ENCODE data around the gene ECHS1.

DNA sequence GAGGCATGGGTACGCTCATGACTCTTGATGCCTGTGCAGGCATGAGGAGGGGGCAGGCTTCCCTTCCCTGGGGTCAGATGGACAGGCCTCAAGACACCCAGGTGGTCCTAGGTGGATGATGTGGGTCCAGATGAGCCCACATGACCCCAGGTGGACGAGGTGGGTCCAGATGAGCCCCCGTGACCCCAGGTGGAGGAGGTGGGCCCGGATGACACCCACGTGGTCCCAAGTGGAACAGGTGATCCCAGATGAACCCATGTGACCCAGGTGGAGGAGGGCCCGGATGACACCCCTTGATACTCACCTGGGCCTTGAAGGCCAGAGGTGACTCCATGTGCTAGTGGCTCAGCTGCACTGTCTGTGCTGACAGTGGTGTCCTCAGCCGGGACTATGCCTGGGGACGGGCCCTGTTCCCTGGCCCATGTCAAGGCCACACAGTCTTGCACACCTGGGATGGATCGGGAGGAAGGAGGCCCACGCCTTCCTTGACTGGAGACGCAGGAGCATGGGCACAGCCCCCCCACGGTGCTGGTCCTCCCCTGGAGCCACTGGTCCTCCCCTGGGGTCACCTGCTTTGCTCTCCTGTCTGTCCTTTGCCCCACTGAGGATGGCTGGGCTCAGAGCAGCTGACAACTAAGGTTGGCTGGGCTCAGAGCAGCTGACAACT lies 22.7 kb downstream of the ECHS1 start:
- TF ChIP-seq, protein P1, sequence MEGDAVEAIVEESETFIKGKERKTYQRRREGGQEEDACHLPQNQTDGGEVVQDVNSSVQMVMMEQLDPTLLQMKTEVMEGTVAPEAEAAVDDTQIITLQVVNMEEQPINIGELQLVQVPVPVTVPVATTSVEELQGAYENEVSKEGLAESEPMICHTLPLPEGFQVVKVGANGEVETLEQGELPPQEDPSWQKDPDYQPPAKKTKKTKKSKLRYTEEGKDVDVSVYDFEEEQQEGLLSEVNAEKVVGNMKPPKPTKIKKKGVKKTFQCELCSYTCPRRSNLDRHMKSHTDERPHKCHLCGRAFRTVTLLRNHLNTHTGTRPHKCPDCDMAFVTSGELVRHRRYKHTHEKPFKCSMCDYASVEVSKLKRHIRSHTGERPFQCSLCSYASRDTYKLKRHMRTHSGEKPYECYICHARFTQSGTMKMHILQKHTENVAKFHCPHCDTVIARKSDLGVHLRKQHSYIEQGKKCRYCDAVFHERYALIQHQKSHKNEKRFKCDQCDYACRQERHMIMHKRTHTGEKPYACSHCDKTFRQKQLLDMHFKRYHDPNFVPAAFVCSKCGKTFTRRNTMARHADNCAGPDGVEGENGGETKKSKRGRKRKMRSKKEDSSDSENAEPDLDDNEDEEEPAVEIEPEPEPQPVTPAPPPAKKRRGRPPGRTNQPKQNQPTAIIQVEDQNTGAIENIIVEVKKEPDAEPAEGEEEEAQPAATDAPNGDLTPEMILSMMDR (conservative IDR thresholded peaks at IDR 0.05), result no peak
- no peak for TF ChIP-seq EZH2 (IDR thresholded peaks at IDR 0.05; ENCODE audit: low read depth)
